ENCODE results near the gene OCIAD1. TPM values are rescaled to one million over a fixed set of nuclear protein-coding genes. Genes with fewer than 3 reads are reported as not detected.

OCIAD1 gene
- total RNA-seq, 1 experiment from 2014 or later, result 110 TPM

DNA sequence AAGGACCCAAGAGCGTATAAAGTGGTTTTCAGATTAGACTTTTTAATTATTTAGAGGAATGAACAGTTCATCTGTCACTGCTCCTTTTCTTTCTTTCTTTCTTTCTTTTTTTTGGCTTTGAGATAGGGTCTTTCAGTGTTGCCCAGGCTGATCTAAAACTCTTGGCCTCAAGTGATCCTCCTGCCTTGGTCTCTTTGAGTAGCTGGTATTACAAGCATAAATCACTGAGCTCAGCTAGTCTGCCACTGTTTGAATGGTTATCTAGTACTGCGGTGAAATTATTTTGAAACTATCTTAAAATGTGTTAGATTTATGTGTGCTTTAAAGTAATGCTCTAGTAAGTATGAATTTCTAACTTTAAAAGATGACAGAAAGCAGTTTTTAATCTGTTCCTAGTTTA is 44.3 kb upstream of the OCIAD1 start:
- Histone ChIP-seq H3K4me1 (replicated peaks; ENCODE audit: insufficient read depth) (peaks cover 8% of the 10 kb centered on the region), H4K20me1 (ENCODE audit: insufficient read depth) (no peaks in the 10 kb centered on the region), H3K9me2 (ENCODE audit: insufficient read depth) (no peaks in the 10 kb centered on the region), H3K4me3 (no peak overlapping the region), H3K4me2 (no peak overlapping the region), H3K79me2 (ENCODE audit: low read depth) (no peaks in the 10 kb centered on the region), H3K36me3 (ENCODE audit: low read depth) (no peaks in the 10 kb centered on the region), H2AFZ (no peak overlapping the region), H3F3A (ENCODE audit: insufficient read depth, low read depth) (no peaks in the 10 kb centered on the region), H3K27ac (no peak overlapping the region), H3K27me3 (ENCODE audit: insufficient read depth, low read depth) (no peaks in the 10 kb centered on the region), H3K9me3 (ENCODE audit: insufficient read depth, low read depth) (no peaks in the 10 kb centered on the region)
- no TSS peak for BruUV-seq (replicated peaks)
- TF ChIP-seq EZH2 (IDR thresholded peaks at IDR 0.05; ENCODE audit: low read depth), result no peak
- TF ChIP-seq, protein P1, sequence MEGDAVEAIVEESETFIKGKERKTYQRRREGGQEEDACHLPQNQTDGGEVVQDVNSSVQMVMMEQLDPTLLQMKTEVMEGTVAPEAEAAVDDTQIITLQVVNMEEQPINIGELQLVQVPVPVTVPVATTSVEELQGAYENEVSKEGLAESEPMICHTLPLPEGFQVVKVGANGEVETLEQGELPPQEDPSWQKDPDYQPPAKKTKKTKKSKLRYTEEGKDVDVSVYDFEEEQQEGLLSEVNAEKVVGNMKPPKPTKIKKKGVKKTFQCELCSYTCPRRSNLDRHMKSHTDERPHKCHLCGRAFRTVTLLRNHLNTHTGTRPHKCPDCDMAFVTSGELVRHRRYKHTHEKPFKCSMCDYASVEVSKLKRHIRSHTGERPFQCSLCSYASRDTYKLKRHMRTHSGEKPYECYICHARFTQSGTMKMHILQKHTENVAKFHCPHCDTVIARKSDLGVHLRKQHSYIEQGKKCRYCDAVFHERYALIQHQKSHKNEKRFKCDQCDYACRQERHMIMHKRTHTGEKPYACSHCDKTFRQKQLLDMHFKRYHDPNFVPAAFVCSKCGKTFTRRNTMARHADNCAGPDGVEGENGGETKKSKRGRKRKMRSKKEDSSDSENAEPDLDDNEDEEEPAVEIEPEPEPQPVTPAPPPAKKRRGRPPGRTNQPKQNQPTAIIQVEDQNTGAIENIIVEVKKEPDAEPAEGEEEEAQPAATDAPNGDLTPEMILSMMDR (conservative IDR thresholded peaks at IDR 0.05), result no peak
- POLR2A ChIA-PET (ENCODE audit: unreplicated experiment), result no interaction called here
- CTCF ChIA-PET, result no interaction called here
- DNase-seq, result no peak
- intact Hi-C loops (cut with micrococcal nuclease; ENCODE audit: unreplicated experiment), result no loop called here

DNA sequence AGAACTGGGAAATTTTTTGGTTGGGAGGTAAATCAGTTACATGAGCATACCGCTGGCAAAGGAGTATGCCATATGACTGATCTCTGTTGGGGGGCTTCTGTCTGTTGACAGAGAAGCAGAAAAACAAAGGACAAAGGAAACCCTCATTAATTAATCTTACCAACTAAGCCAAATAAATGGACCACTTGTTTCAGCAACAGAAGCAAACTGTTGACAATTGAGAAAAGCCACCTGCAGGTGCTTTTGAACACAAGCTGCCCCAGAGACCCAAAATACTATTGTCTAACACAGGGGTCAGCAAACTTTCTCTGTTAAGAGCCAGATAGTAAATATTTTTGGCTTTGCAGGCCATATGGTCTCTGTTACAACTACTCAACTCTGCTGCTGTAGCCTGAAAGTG is 43.8 kb upstream of the OCIAD1 start:
- H3K9me3 ChIP-seq (ENCODE audit: insufficient read depth, low read depth), result no peaks in the 10 kb centered on the region
- POLR2A ChIA-PET (ENCODE audit: unreplicated experiment), result interaction anchor here (0.6 kb wide), 1 partner anchor 663 kb away, joined by 8 read pairs; no protein-coding TSS in a partner anchor
- no TSS peak for BruUV-seq (replicated peaks)

DNA sequence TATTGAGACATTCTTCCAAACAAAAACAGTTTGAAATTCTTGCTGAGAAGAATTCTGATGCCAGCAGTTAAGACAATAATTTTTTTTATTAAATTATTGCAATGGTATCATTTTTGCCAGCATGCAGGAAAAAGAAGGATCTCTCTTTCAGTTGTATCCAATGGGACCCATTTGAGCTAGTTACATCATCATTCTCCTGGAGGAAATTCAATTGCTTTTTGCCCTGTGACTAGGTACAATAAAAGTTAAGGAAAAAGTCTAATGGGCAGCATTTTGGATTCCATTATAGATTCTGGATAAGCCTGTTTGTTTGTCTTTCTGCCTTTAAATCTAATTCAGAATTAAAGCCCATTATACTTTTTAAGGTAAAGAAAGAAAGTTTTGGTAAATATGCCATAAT is 40.3 kb upstream of the OCIAD1 start:
- Histone ChIP-seq H4K20me1 (ENCODE audit: insufficient read depth) (no peaks in the 10 kb centered on the region), H3F3A (ENCODE audit: insufficient read depth, low read depth) (no peaks in the 10 kb centered on the region), H2AFZ (no peak overlapping the region), H3K79me2 (ENCODE audit: low read depth) (no peaks in the 10 kb centered on the region), H3K27me3 (ENCODE audit: insufficient read depth, low read depth) (no peaks in the 10 kb centered on the region), H3K36me3 (ENCODE audit: low read depth) (no peaks in the 10 kb centered on the region), H3K4me1 (replicated peaks; ENCODE audit: insufficient read depth) (no peaks in the 10 kb centered on the region), H3K27ac (no peak overlapping the region), H3K9me2 (ENCODE audit: insufficient read depth) (no peaks in the 10 kb centered on the region), H3K4me3 (no peak overlapping the region), H3K4me2 (no peak overlapping the region), H3K9me3 (ENCODE audit: insufficient read depth, low read depth) (no peaks in the 10 kb centered on the region)
- no peak for DNase-seq
- BruUV-seq (replicated peaks), result no TSS peak
- intact Hi-C loops (cut with micrococcal nuclease; ENCODE audit: unreplicated experiment), result no loop called here
- TF ChIP-seq EZH2 (IDR thresholded peaks at IDR 0.05; ENCODE audit: low read depth), result no peak
- TF ChIP-seq, protein P1 (conservative IDR thresholded peaks at IDR 0.05), result no peak
- POLR2A ChIA-PET (ENCODE audit: unreplicated experiment), result no interaction called here
- CTCF ChIA-PET, result no interaction called here

More for the DNA sequence above, 43.8 kb upstream of the OCIAD1 start:
- Histone ChIP-seq H3K4me3 (no peak overlapping the region), H2AFZ (no peak overlapping the region), H3K79me2 (ENCODE audit: low read depth) (no peaks in the 10 kb centered on the region), H3K27me3 (ENCODE audit: insufficient read depth, low read depth) (no peaks in the 10 kb centered on the region), H3K4me2 (no peak overlapping the region), H3K9me2 (ENCODE audit: insufficient read depth) (no peaks in the 10 kb centered on the region), H4K20me1 (ENCODE audit: insufficient read depth) (no peaks in the 10 kb centered on the region), H3F3A (ENCODE audit: insufficient read depth, low read depth) (no peaks in the 10 kb centered on the region), H3K36me3 (ENCODE audit: low read depth) (no peaks in the 10 kb centered on the region), H3K27ac (no peak overlapping the region), H3K4me1 (replicated peaks; ENCODE audit: insufficient read depth) (peaks cover 3% of the 10 kb centered on the region; the same call in 1 of the 2 replicates)
- no peak for DNase-seq
- intact Hi-C loops (cut with micrococcal nuclease; ENCODE audit: unreplicated experiment), result no loop called here
- CTCF ChIA-PET, result no interaction called here
- TF ChIP-seq, protein P1 (conservative IDR thresholded peaks at IDR 0.05), result no peak
- no peak for TF ChIP-seq EZH2 (IDR thresholded peaks at IDR 0.05; ENCODE audit: low read depth)
